ENCODE results near the gene ASB8. TPM values are rescaled to one million over a fixed set of nuclear protein-coding genes. Genes with fewer than 3 reads are reported as not detected.
A peak's percentile ranks its signal among the peaks of the same experiment; 100 is the strongest.

The ASB8 gene, protein sequence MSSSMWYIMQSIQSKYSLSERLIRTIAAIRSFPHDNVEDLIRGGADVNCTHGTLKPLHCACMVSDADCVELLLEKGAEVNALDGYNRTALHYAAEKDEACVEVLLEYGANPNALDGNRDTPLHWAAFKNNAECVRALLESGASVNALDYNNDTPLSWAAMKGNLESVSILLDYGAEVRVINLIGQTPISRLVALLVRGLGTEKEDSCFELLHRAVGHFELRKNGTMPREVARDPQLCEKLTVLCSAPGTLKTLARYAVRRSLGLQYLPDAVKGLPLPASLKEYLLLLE
- total RNA-seq (10 to 100 TPM; 33.1 to 47.1 TPM), polyA plus RNA-seq (ENCODE audit: insufficient read length in 2 of 2) (10 to 100 TPM; 44.9 to 55.3 TPM)
- long read RNA-seq, donor 1, transcript ASB8-201 (4 exons, 2,615 nt) = major isoform, 17 of 22 reads
- long read RNA-seq, donor 1, partial matches to known transcripts = 0 of 22 reads
- long read RNA-seq, donor 1, other reads (novel, unspliced or antisense) = 0 of 22 reads
- long read RNA-seq, donor 2, partial matches to known transcripts = 0 of 5 reads
- long read RNA-seq, donor 2, other reads (novel, unspliced or antisense) = 0 of 5 reads
- long read RNA-seq, donor 3, transcript ASB8-201 (4 exons, 2,615 nt) = major isoform, 5 of 10 reads
- long read RNA-seq, donor 3, partial matches to known transcripts = 0 of 10 reads
- long read RNA-seq, donor 3, other reads (novel, unspliced or antisense) = 0 of 10 reads
- long read RNA-seq, donor 4, transcript ASB8-201 (4 exons, 2,615 nt) = major isoform, 11 of 19 reads
- long read RNA-seq, donor 4, partial matches to known transcripts = 0 of 19 reads
- long read RNA-seq, donor 4, other reads (novel, unspliced or antisense) = 0 of 19 reads

DNA sequence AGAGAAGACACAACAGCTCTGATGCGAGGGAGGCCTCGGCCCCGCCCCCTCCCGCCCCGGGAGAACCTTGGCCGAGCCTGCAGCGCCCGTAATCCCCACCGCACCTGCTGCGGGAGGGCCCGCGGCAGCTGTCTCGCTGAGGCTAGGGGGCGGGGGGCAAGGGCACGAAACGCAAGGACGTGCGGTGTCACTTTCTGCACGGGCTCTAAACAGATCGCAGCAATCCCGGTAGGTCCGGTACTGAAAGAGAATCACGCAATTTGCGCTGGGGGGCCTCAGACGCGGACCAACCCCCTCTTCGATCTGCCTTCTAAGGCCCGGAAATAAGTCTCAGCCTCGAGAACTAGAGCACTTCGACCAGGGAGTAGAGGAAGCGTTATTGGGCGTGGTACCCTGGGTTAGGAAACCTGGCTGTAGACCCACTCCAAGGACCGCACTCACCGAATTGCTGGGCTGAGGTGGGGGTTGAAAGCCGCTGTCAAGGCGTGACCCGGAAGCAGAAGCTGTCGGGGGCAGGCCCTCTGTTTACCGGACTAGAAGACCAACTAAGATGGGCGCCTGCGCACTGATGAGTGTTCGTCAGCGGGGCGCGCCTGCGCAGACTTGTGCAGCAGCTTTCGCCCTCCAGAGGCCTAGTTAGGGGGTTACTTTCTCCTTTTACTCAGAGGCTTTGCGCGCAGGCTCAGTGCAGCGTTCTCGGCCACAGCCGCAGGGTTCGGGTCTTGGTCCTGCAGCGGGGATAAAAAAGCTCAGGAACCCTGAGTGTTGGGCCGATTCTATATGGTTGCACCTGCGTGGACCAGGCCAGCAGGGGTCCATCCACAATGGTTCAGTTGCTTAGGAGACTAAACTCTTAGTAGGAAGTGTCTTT lies at the start of gene ASB8:
Gene ASB8, minus strand, starts transcription at position 498 of the 871 bp plus-strand sequence. CDS start 4,019 bp downstream, outside the sequence.
- Histone ChIP-seq H3K27me3 (ENCODE audit: control insufficient read depth, insufficient read depth, low read length) (no peaks in the 10 kb centered on the region), H3K4me3 (ENCODE audit: low read depth, low read length) (peak within 1 kb of the TSS; percentile 81), H3K36me3 (ENCODE audit: control insufficient read depth, insufficient read depth, low read length) (peaks cover 6% of the 10 kb centered on the region), H3K27ac (ENCODE audit: low read depth, low read length) (peak within 1 kb of the TSS; percentile 72), H3K4me1 (ENCODE audit: control insufficient read depth, insufficient read depth, low read length) (peaks cover 12% of the 10 kb centered on the region), H3K9me3 (ENCODE audit: control insufficient read depth, insufficient read depth, low read length) (no peaks in the 10 kb centered on the region)
- under 1% methylated on average over 53 of the region's 56 CpGs for WGBS (ENCODE audit: insufficient coverage)
- DNase-seq (ENCODE audit: low read depth in 4 of 6, low spot score in 6 of 6) = peak; percentile 97 to 100 (median 98)

GRCh38 chr12:48203192-48203591 lies 45.9 kb upstream of the ASB8 start, which contains the start of gene OR10AD1:
OR10AD1 (minus strand) TSS chr12:48203292; CDS start chr12:48203292, 0 bp downstream.
- peaks cover 10% of the 10 kb centered on the region for H3K9me3 ChIP-seq (ENCODE audit: control insufficient read depth, insufficient read depth, low read length)
- no peaks in the 10 kb centered on the region for H3K27me3 ChIP-seq (ENCODE audit: control insufficient read depth, insufficient read depth, low read length)
- no peaks in the 10 kb centered on the region for H3K36me3 ChIP-seq (ENCODE audit: control insufficient read depth, insufficient read depth, low read length)
- H3K4me1 ChIP-seq (ENCODE audit: control insufficient read depth, insufficient read depth, low read length) = peaks cover 9% of the 10 kb centered on the region
- H3K27ac ChIP-seq (ENCODE audit: low read depth, low read length) = no peak within 1 kb of the TSS
- no peak within 1 kb of the TSS for H3K4me3 ChIP-seq (ENCODE audit: low read depth, low read length)
- 94% methylated on average over 3 of the region's 4 CpGs for WGBS (ENCODE audit: insufficient coverage)
- no peak for DNase-seq (ENCODE audit: low read depth in 4 of 6, low spot score in 6 of 6)

DNA sequence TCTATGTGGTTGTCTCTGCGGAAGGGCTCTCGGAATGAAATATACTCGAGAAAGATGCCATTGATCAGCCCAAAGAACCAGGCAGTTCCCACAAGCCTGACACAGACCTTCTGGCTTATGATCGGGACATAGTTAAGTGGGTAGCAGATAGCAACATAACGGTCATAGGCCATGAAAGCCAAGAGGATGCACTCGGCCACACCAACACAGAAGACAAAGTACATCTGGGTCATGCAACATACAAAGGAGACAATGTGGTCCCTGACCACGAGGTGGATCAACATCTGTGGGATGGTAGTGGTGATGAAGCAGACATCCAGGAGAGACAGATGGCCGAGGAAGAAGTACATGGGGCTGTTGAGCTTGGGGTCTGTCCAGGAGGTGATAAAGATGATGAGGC lies 45.5 kb upstream of the ASB8 start:
- Histone ChIP-seq H3K4me3 (ENCODE audit: low read depth, low read length) (no peak overlapping the region), H3K27ac (ENCODE audit: low read depth, low read length) (no peak overlapping the region), H3K27me3 (ENCODE audit: control insufficient read depth, insufficient read depth, low read length) (no peaks in the 10 kb centered on the region), H3K4me1 (ENCODE audit: control insufficient read depth, insufficient read depth, low read length) (peaks cover 13% of the 10 kb centered on the region), H3K36me3 (ENCODE audit: control insufficient read depth, insufficient read depth, low read length) (no peaks in the 10 kb centered on the region), H3K9me3 (ENCODE audit: control insufficient read depth, insufficient read depth, low read length) (peaks cover 10% of the 10 kb centered on the region)
- 95% methylated on average over 8 of the region's 8 CpGs for WGBS (ENCODE audit: insufficient coverage)
- DNase-seq (ENCODE audit: low read depth in 4 of 6, low spot score in 6 of 6) = no peak

GRCh38 chr12:48201516-48201915 lies 44.2 kb upstream of the ASB8 start:
- WGBS (ENCODE audit: insufficient coverage) = no CpG with 5 or more reads among the region's 3 CpGs
- peaks cover 16% of the 10 kb centered on the region for H3K4me1 ChIP-seq (ENCODE audit: control insufficient read depth, insufficient read depth, low read length)
- H3K36me3 ChIP-seq (ENCODE audit: control insufficient read depth, insufficient read depth, low read length) = no peaks in the 10 kb centered on the region
- peaks cover 4% of the 10 kb centered on the region for H3K9me3 ChIP-seq (ENCODE audit: control insufficient read depth, insufficient read depth, low read length)
- no peak for DNase-seq (ENCODE audit: low read depth in 4 of 6, low spot score in 6 of 6)
- H3K27ac ChIP-seq (ENCODE audit: low read depth, low read length) = no peak overlapping the region
- H3K4me3 ChIP-seq (ENCODE audit: low read depth, low read length) = no peak overlapping the region
- H3K27me3 ChIP-seq (ENCODE audit: control insufficient read depth, insufficient read depth, low read length) = no peaks in the 10 kb centered on the region

DNA sequence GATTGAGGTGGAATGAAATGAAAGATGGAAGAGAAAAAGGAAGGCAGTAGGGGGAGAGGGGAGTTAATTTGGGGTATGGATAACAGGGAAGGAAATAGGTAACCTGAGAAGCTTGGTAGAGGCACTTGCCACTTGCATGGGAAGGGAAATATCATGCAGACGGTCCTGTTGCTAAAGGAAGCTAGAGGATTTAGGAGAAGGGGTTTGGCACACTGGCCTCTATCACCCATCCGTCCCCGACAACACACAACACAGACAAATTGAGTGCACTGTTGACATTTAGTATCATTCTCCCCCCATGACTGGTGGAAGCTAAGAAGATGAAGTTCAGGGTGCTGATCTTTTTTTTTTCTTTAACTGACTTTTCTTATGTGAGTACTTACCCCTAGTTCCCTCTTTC lies 43.8 kb upstream of the ASB8 start:
- Histone ChIP-seq H3K4me3 (ENCODE audit: low read depth, low read length) (no peak overlapping the region), H3K36me3 (ENCODE audit: control insufficient read depth, insufficient read depth, low read length) (no peaks in the 10 kb centered on the region), H3K27me3 (ENCODE audit: control insufficient read depth, insufficient read depth, low read length) (no peaks in the 10 kb centered on the region), H3K27ac (ENCODE audit: low read depth, low read length) (no peak overlapping the region), H3K9me3 (ENCODE audit: control insufficient read depth, insufficient read depth, low read length) (peaks cover 4% of the 10 kb centered on the region), H3K4me1 (ENCODE audit: control insufficient read depth, insufficient read depth, low read length) (peaks cover 16% of the 10 kb centered on the region)
- no peak for DNase-seq (ENCODE audit: low read depth in 4 of 6, low spot score in 6 of 6)
- WGBS (ENCODE audit: insufficient coverage) = no CpG with 5 or more reads among the region's 3 CpGs

DNA sequence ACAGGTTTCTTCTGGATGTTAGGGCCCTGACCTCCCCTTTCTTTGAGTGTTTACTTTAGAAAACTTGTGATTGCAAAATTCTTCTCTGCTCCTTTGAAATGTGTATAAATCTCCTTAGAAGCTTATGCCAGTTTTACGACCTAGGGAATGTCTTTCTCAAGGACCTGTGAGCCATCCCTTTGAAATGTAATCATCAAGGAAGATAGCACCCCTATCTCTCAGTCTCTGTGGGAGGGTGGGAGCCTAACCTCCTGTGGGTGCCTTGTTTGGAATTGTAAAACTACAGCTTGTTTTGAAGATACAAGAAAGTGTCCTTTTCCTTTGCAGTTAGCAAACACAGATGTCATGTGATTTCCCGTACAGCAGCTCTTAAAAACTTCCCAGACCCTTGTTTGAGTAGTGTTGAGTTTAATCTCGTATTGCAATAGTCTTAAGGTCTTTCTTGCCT lies 42.5 kb upstream of the ASB8 start:
- Histone ChIP-seq H3K27me3 (ENCODE audit: control insufficient read depth, insufficient read depth, low read length) (no peaks in the 10 kb centered on the region), H3K27ac (ENCODE audit: low read depth, low read length) (peak overlapping the region; percentile 99), H3K4me3 (ENCODE audit: low read depth, low read length) (peak overlapping the region; percentile 93), H3K4me1 (ENCODE audit: control insufficient read depth, insufficient read depth, low read length) (peaks cover 16% of the 10 kb centered on the region), H3K9me3 (ENCODE audit: control insufficient read depth, insufficient read depth, low read length) (peaks cover under 1% of the 10 kb centered on the region), H3K36me3 (ENCODE audit: control insufficient read depth, insufficient read depth, low read length) (no peaks in the 10 kb centered on the region)
- no CpG with 5 or more reads among the region's 3 CpGs for WGBS (ENCODE audit: insufficient coverage)
- DNase-seq (ENCODE audit: low read depth in 4 of 6, low spot score in 6 of 6) = no peak

GRCh38 chr12:48198985-48199384 lies 41.7 kb upstream of the ASB8 start:
- H3K27ac ChIP-seq (ENCODE audit: low read depth, low read length) = peak overlapping the region; percentile 99
- no peaks in the 10 kb centered on the region for H3K27me3 ChIP-seq (ENCODE audit: control insufficient read depth, insufficient read depth, low read length)
- DNase-seq (ENCODE audit: low read depth in 4 of 6, low spot score in 6 of 6) = no peak
- H3K36me3 ChIP-seq (ENCODE audit: control insufficient read depth, insufficient read depth, low read length) = no peaks in the 10 kb centered on the region
- no peaks in the 10 kb centered on the region for H3K9me3 ChIP-seq (ENCODE audit: control insufficient read depth, insufficient read depth, low read length)
- peaks cover 16% of the 10 kb centered on the region for H3K4me1 ChIP-seq (ENCODE audit: control insufficient read depth, insufficient read depth, low read length)
- peak overlapping the region; percentile 93 for H3K4me3 ChIP-seq (ENCODE audit: low read depth, low read length)
- 83% methylated on average over 2 of the region's 10 CpGs for WGBS (ENCODE audit: insufficient coverage)

- Histone ChIP-seq H3K27me3 (ENCODE audit: control insufficient read depth, insufficient read depth, low read length) (no peaks in the 10 kb centered on the region), H3K9me3 (ENCODE audit: control insufficient read depth, insufficient read depth, low read length) (no peaks in the 10 kb centered on the region), H3K27ac (ENCODE audit: low read depth, low read length) (peak overlapping the region; percentile 99), H3K4me1 (ENCODE audit: control insufficient read depth, insufficient read depth, low read length) (peaks cover 16% of the 10 kb centered on the region), H3K4me3 (ENCODE audit: low read depth, low read length) (peak overlapping the region; percentile 93), H3K36me3 (ENCODE audit: control insufficient read depth, insufficient read depth, low read length) (no peaks in the 10 kb centered on the region)
- 3% methylated on average over 26 of the region's 26 CpGs for WGBS (ENCODE audit: insufficient coverage)
- DNase-seq (ENCODE audit: low read depth in 4 of 6, low spot score in 6 of 6) = peak in 1 of 6 donors; percentile 74
Measured at GRCh38 chr12:48198672-48198971, 41.3 kb upstream of the ASB8 start.

Data from spinal cord (tissue), 10 donors.